Activated naive CD8-positive, alpha-beta T cell (primary cell): ENCODE measurements around the gene TPRX2.
"Not testable (repeated sequence)": the region's sequence is repeated elsewhere in the genome, so short reads cannot be mapped to it uniquely, and the experiment has no call there.

Experiments
- H3K27ac Mint-ChIP-seq: one replicate; pipeline ENCODE4 v1.8.0; 2021; ENCODE audit warnings: mixed read lengths
- H3K27me3 Mint-ChIP-seq: one replicate; pipeline ENCODE4 v1.8.0; 2021; ENCODE audit warnings: mixed read lengths
- H3K36me3 Mint-ChIP-seq: one replicate; pipeline ENCODE4 v1.8.0; 2021; ENCODE audit warnings: mixed read lengths
- H3K4me1 Mint-ChIP-seq: one replicate; pipeline ENCODE4 v1.8.0; 2021; ENCODE audit warnings: low read depth, mixed read lengths
- H3K4me3 Mint-ChIP-seq: one replicate; pipeline ENCODE4 v1.8.0; 2021; ENCODE audit warnings: mild to moderate bottlenecking, mixed read lengths
- H3K9me3 Mint-ChIP-seq: one replicate; pipeline ENCODE4 v1.8.0; 2021; ENCODE audit warnings: low read depth, mixed read lengths

TPRX2 gene

DNA sequence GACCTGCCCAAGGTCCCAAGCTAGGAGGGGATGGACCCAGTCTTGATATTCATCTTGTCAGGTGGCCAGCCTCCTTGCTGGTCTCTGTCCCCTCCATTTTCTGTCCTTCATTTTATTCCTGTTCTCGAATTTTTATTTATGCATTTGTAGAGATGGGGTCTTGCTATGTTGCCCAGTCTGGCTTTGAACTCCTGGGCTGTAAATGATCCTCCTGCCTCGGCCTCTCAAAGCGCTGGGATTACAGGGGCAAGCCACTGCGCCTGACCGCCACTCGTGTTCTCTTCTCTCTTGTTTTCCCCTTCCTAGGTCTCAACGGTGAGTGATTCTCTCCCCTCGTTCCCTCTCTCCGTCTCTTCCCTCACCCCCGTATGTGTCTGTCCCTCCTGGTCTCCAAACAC lies 10.6 kb upstream of the TPRX2 start:
- Mint-ChIP-seq H3K4me3 (no peak overlapping the region), H3K27me3 (peaks cover 21% of the 10 kb centered on the region), H3K27ac (no peak overlapping the region), H3K36me3 (no peaks in the 10 kb centered on the region), H3K9me3 (no peaks in the 10 kb centered on the region), H3K4me1 (peaks cover 5% of the 10 kb centered on the region)

DNA sequence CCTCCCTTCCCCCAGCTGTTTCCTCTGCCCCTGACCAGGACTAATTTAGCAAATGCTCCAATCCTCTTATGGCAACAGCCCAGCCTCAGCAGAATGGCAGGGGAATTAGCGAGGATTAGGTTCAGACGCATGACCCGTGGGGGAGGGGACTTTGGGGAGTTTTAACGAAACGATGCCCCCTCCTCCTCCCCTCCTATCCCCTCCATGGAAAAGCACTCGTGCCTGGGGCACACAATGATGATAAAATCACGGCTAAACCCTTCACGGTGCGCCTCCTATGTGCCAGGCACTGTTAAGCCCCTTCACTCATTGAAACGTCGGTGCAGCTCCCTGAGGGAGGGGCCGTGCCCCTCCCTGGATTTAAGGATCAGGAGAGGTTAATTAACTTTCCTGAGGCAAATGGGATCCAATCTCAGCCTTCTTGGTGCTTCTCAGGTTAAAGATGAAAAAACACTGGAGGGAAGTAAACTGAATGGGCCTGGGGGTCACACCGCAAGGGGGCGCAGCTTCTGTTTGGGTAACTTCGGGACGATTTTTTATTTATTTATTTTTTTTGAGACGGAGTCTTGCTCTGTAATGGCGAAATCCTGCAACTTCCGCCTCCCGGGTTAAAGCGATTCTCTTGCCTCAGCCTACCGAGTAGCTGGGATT lies 10.1 kb upstream of the TPRX2 start:
- H3K4me3 Mint-ChIP-seq = peak overlapping the region; percentile 30
- H3K9me3 Mint-ChIP-seq = no peaks in the 10 kb centered on the region
- H3K36me3 Mint-ChIP-seq = no peaks in the 10 kb centered on the region
- H3K4me1 Mint-ChIP-seq = peaks cover 9% of the 10 kb centered on the region
- H3K27ac Mint-ChIP-seq = no peak overlapping the region
- peaks cover 20% of the 10 kb centered on the region for H3K27me3 Mint-ChIP-seq

DNA sequence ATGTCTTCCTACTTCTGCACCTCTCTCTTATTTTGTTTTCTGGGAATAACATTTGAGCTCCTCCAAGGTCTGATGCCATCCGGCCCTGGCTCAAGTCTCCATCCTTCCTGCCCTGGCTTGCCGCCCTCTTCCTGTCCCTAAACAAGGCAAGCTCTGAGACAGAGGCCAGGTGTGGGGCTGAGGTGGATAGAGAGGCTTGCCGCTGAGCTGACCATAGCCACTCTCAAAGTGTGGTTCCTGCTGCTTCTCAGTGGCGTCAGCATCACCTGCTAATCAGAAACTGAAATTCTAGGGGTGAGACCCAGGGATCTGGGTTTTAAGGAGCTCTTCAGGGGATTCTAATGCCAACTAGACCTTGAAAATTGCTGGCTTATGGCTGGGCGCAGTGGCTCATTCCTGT lies 6.0 kb upstream of the TPRX2 start:
- no peaks in the 10 kb centered on the region for H3K9me3 Mint-ChIP-seq
- H3K36me3 Mint-ChIP-seq = no peaks in the 10 kb centered on the region
- no peak overlapping the region for H3K4me3 Mint-ChIP-seq
- H3K4me1 Mint-ChIP-seq = peaks cover 17% of the 10 kb centered on the region
- no peak overlapping the region for H3K27ac Mint-ChIP-seq
- H3K27me3 Mint-ChIP-seq = peaks cover 15% of the 10 kb centered on the region

DNA sequence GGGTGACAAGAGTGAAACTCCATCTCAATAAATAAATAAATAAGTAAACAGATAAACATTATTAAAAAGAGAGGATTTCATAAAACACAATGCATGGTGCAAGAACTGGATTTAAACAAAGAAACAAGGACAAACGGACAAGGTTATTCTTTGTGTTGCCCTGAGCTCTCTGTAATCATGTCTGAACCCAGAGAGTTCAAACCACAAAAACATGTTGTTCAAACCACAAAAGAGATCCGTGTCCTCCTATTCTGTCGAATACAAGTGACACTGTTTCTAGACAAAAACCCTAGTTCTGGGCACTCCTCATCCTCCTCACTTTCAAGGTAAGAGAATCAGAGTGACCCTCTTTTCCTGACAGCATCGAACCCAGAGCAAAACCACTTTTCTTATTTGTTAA lies 4.6 kb upstream of the TPRX2 start:
- H3K4me3 Mint-ChIP-seq = no peak overlapping the region
- no peaks in the 10 kb centered on the region for H3K9me3 Mint-ChIP-seq
- H3K36me3 Mint-ChIP-seq = no peaks in the 10 kb centered on the region
- H3K27me3 Mint-ChIP-seq = peaks cover 12% of the 10 kb centered on the region
- peaks cover 16% of the 10 kb centered on the region for H3K4me1 Mint-ChIP-seq
- no peak overlapping the region for H3K27ac Mint-ChIP-seq

DNA sequence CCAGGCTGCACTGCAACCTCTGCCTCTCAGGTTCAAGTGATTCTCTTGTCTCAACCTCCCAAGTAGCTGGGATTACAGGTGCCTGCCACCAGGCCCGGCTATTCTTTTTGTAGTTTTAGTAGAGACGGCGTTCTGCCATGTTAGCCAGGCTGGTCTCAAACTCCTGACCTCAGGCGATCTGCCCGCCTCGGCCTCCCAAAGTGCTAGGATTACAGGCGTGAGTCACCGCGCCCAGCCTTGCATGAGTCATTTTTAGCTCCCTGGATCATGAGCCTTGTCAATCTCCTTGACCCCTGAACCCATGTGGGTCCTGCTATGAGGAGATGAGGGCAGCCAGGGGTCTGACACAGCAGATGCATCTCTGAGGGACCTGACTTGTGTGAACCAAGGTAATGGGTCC lies 804 bp upstream of the TPRX2 start:
- not testable (repeated sequence) for H3K27ac Mint-ChIP-seq, H3K9me3 Mint-ChIP-seq, H3K36me3 Mint-ChIP-seq, H3K27me3 Mint-ChIP-seq, H3K4me3 Mint-ChIP-seq
- H3K4me1 Mint-ChIP-seq = peaks cover 12% of the 10 kb centered on the region

DNA sequence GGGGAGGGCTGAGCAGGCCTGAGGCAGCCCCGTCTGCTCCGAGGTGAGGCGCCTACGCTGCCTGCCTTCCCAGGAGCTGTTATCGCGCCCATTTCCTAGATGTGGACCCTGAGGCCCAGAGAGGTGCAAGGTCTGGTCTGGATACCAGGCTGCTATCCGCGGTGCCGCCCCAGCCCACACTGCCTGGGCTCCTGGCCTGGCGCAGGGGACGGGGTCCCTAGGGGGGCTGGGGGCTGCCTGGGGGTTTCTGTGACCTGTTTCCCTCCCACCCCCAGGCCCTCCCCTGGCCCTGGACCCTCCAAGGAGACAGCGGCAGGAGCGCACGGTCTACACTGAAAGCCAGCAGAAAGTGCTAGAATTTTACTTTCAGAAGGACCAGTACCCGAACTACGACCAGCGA lies 803 bp downstream of the TPRX2 start:
- H3K4me1 Mint-ChIP-seq, H3K4me3 Mint-ChIP-seq, H3K27ac Mint-ChIP-seq, H3K9me3 Mint-ChIP-seq, H3K36me3 Mint-ChIP-seq, H3K27me3 Mint-ChIP-seq: not testable (repeated sequence)

DNA sequence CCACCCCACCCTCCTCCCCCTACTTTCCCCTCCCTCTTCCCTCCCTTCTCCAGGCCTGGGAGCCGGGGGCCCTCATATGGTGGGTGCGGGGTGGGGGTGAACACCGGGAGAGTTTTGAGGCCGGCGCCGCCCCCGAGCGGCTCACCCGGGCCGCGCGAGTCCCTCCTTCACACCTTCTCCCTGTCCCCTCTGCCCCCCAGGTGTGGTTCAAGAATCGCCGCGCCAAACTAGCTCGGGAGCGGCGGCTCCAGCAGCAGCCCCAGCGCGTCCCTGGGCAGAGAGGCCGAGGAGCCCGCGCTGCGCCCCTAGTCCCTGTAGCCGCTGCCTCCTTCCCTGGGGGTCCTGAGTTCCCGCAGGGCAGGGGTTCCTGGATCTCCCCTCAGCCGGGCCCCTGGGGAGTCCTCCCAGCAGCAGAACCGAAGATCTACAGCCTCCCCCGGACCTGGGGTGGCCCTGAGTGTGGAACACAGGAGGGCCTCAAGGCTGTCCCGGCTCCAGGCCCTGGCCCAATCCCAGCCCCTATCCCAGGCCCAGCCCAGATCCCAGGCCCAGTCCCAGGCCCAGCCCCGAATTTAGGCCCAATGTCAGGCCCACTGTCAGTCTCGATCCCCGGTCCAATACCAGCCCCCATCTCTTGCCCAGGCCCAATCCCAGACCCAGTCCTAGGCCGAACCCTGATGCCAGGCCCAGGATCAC lies 1.7 kb downstream of the TPRX2 start:
- H3K4me3 Mint-ChIP-seq = no peak overlapping the region
- H3K36me3 Mint-ChIP-seq = no peaks in the 10 kb centered on the region
- peaks cover 5% of the 10 kb centered on the region for H3K27me3 Mint-ChIP-seq
- no peaks in the 10 kb centered on the region for H3K9me3 Mint-ChIP-seq
- no peaks in the 10 kb centered on the region for H3K4me1 Mint-ChIP-seq
- no peak overlapping the region for H3K27ac Mint-ChIP-seq

DNA sequence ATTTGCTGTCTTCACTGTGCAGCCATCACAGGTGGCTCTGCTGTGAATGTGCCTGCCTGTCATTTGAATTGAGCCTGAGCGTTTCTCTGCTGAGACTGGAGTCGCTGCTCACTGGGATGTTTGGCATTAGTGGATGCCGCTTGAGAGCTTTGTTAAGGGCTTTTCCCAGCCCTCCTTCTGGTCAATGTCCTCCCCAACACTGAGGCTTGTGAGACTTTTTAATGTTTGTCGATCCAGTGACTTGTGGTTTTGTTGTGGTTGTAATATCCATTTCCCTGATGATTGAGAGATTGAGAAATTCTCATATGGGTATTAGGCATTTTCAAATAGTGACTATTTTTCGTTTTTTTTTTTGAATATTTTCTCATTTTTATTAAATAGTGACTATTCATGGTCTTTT lies 2.6 kb downstream of the TPRX2 start:
- Mint-ChIP-seq H3K9me3 (no peaks in the 10 kb centered on the region), H3K36me3 (no peaks in the 10 kb centered on the region), H3K4me1 (no peaks in the 10 kb centered on the region), H3K27me3 (peaks cover 5% of the 10 kb centered on the region), H3K4me3 (no peak overlapping the region), H3K27ac (no peak overlapping the region)

DNA sequence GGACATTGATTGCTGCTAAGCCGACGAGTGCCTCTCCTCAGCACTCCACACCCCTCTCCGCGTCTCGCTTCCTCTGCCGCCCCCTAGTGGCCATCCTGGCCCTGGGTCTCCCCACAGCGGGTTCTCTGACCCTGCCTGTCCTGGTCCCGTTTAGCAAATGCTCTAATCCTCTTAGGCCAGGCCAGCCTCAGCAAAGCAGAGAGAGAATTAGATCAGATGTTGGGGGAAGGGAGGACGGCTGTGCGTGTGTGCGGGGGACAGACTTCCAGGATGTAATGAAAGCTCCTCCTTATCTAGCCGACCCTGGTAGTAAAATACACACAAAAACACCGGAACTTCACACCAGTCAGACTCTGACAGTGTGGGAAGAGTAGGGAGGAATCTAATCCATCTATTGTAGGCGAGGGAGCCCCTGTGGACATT lies 4.5 kb downstream of the TPRX2 start:
- H3K9me3 Mint-ChIP-seq = no peaks in the 10 kb centered on the region
- no peak overlapping the region for H3K4me3 Mint-ChIP-seq
- no peaks in the 10 kb centered on the region for H3K4me1 Mint-ChIP-seq
- no peaks in the 10 kb centered on the region for H3K36me3 Mint-ChIP-seq
- peaks cover 5% of the 10 kb centered on the region for H3K27me3 Mint-ChIP-seq
- H3K27ac Mint-ChIP-seq = no peak overlapping the region

DNA sequence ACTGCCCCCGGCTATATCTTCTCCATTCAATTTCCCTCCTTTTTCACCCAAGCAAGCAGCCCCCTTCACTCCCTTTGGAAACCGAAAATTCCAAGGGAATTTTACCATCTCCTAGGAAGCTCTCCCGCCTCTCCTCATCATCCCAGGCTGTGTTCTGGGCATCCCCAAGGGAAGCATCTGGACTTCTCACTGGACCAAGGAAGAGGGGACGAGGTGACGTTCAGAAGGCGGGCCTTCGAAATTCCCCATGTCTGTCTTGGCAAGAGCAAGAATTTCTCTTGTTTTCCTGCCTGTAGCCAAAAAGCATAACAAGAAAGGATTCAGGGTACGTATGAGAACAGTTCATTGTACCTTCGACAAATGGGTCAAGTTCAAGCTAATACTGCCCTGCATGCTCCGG lies 6.1 kb downstream of the TPRX2 start:
- Mint-ChIP-seq H3K27me3 (peaks cover 5% of the 10 kb centered on the region), H3K9me3 (no peaks in the 10 kb centered on the region), H3K36me3 (no peaks in the 10 kb centered on the region), H3K27ac (no peak overlapping the region), H3K4me1 (no peaks in the 10 kb centered on the region), H3K4me3 (no peak overlapping the region)

DNA sequence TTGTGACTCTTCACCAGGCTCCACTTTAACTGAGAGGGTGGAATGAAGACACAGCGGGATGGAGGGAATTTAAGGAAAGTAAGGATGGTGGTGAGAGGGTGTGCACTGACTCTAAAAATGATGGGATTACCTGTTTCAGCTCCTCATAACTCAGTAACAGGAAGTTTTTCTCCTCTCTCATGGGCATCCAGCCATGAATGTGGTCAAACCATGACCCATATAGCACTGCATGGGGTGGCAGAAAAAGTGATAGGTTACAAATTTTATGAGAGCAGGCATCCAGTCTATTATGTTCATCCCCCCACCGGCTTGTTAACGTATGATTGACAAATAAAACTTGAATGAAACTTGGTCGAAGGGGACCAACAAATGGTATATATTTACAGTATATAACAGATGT lies 19.9 kb downstream of the TPRX2 start:
- Mint-ChIP-seq H3K27ac (no peak overlapping the region), H3K4me1 (no peaks in the 10 kb centered on the region), H3K4me3 (no peak overlapping the region), H3K9me3 (no peaks in the 10 kb centered on the region), H3K36me3 (no peaks in the 10 kb centered on the region), H3K27me3 (peaks cover 19% of the 10 kb centered on the region)

DNA sequence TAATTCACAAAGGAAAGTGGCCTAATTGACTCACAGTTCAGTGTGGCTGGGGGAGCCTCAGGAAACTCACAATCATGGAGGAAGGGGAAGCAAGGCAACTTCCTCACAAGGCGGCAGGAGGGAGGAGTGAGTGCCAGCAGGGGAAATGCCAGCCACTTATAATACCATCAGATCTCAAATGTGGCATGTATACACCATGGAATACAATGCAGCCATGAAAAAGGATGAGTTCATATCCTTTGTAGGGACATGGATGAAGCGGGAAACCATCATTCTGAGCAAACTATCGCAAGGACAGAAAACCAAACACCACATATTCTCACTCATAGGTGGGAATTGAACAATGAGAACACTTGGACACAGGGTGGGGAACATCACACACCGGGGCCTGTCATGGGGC lies 20.4 kb downstream of the TPRX2 start:
- not testable (repeated sequence) for H3K27ac Mint-ChIP-seq, H3K36me3 Mint-ChIP-seq, H3K4me3 Mint-ChIP-seq, H3K9me3 Mint-ChIP-seq, H3K4me1 Mint-ChIP-seq
- H3K27me3 Mint-ChIP-seq = peaks cover 18% of the 10 kb centered on the region

DNA sequence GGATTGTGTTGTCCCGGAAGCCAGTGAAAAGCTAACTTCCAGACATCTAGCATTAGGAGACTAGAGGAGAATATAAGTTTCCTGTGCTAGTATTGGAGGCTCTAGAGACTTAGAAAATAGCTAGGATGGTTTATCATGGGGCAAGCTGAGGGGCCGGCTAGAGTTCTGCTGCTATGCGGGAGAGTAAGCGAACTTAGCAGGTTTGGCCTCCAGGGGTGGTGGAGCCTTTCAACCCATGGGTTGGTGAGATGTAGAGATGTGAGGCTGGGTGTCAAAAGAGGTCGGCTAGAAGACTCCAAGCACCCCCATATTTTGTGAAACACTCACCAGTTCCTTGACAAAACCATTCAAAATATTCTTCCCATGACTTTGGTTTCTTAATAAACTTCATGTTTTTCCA lies 22.7 kb downstream of the TPRX2 start:
- H3K4me1 Mint-ChIP-seq = no peaks in the 10 kb centered on the region
- no peak overlapping the region for H3K4me3 Mint-ChIP-seq
- H3K27ac Mint-ChIP-seq = no peak overlapping the region
- peaks cover 22% of the 10 kb centered on the region for H3K27me3 Mint-ChIP-seq
- no peaks in the 10 kb centered on the region for H3K36me3 Mint-ChIP-seq
- H3K9me3 Mint-ChIP-seq = no peaks in the 10 kb centered on the region

DNA sequence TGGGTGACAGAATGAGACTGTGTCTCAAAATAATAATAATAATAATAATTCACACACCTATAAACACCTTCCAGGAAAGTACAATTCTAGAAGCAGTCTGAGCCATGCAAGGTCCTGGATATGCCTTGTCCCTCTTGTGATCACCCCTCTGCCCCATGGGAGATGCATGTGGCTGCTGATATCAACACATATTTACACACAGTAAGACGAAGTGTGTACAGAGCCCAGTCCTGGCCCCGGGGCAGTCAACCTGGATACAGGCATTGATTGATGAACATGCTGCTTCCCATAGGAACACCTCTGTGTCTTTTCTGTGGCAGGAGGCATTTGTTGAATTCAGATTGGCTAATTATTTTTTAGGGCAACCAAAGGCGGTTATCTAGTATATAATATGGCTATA lies 23.9 kb downstream of the TPRX2 start:
- Mint-ChIP-seq H3K36me3 (no peaks in the 10 kb centered on the region), H3K27ac (no peak overlapping the region), H3K27me3 (peaks cover 19% of the 10 kb centered on the region), H3K9me3 (no peaks in the 10 kb centered on the region), H3K4me3 (no peak overlapping the region), H3K4me1 (no peaks in the 10 kb centered on the region)

DNA sequence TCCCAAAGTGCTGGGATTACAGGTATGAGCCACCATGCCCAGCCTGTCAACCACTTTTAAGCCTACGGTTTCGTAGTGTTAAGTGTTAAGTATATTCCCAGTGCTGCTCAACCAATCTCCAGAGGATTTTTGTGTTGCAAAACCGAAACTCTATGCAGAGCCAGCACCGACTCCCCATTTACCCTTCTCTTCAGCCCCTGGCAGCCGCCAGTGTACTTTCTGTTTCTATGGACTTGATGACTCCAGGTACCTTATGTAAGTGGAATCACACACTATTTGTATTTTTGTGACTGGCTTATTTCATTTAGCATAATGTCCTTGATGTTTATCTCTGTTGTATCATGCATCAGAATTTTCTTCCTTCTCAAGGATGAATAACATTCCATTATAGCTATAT lies 26.0 kb downstream of the TPRX2 start:
- Mint-ChIP-seq H3K9me3 (no peaks in the 10 kb centered on the region), H3K4me1 (no peaks in the 10 kb centered on the region), H3K27ac (no peak overlapping the region), H3K36me3 (no peaks in the 10 kb centered on the region), H3K27me3 (peaks cover 14% of the 10 kb centered on the region), H3K4me3 (no peak overlapping the region)

DNA sequence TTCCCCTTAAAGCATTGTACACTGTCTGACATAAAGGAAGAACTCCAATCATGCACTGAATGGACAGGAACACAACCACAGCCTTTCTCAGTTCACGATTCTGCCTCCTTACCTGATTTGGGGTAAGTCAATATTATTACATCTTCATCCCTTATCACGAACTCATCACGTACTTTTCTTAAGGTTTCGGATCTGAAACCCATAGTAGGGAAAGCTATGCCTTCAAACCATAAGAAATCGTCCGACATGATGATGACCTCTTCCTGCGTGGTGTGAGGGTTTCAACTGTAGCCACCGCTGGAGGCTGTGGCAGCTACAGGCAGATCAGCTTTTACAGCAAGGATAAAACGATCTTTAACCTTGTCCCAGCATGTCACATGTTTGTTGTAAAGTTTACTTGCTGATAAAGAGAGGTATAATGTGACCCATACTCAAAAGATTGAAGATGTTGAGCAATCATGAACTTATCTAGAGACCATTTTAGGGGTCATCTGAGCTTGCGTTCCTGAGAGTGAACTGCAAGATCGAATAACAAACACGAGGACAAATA lies 27.1 kb downstream of the TPRX2 start, which contains the start of gene SULT2A1:
Gene SULT2A1 (minus strand): TSS at position 306 of the 550 bp plus-strand sequence. CDS start 58 bp downstream, at position 248.
- Mint-ChIP-seq H3K4me3 (no peak within 1 kb of the TSS), H3K9me3 (no peaks in the 10 kb centered on the region), H3K27me3 (peaks cover 12% of the 10 kb centered on the region), H3K27ac (no peak within 1 kb of the TSS), H3K4me1 (no peaks in the 10 kb centered on the region), H3K36me3 (no peaks in the 10 kb centered on the region)
